ENCODE measurements around the gene CMKLR1.

The CMKLR1 gene

DNA sequence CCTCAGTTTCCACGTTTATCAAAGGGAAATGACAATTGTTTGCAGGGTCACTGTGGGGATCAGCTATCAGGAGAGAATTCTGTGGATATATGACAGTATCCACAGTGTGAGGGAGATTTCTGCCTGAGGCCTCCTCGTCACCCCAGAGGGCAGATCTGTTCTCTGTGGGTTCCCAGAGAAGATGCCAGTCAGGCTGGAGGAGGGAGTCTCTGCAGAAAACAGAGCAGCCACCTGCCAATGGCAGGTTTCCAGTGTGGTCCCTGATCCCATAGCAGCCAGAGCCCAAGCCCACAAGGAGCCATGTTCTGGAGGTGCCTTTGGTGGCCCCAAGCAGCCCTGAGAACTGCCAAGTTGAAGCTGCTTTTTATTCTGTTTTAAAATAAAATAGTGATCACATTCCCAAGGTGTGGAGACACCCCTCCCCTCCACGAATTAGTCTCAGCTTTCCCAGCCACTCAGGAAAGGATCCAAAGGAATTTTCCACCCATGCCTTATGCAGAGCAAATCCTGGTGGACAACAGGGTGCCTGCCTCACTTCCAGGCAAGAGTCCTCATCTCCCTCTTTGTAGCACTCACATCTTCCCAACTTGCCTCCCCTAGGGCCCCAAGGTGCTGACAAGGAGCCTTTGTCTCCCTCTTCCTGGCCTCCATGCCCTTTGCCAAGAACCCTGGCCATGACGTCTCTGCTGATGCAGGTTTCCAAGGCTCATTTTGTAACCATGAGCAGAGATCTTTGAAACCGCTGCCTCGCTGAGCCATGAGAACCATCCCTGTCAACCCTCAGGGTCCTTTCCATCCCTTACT, 20.4 kb downstream of the CMKLR1 start:
- H3K4me3 ChIP-seq (ENCODE audit: low read depth, low read length): no peak overlapping the region
- DNase-seq (ENCODE audit: low read depth): no peak

DNA sequence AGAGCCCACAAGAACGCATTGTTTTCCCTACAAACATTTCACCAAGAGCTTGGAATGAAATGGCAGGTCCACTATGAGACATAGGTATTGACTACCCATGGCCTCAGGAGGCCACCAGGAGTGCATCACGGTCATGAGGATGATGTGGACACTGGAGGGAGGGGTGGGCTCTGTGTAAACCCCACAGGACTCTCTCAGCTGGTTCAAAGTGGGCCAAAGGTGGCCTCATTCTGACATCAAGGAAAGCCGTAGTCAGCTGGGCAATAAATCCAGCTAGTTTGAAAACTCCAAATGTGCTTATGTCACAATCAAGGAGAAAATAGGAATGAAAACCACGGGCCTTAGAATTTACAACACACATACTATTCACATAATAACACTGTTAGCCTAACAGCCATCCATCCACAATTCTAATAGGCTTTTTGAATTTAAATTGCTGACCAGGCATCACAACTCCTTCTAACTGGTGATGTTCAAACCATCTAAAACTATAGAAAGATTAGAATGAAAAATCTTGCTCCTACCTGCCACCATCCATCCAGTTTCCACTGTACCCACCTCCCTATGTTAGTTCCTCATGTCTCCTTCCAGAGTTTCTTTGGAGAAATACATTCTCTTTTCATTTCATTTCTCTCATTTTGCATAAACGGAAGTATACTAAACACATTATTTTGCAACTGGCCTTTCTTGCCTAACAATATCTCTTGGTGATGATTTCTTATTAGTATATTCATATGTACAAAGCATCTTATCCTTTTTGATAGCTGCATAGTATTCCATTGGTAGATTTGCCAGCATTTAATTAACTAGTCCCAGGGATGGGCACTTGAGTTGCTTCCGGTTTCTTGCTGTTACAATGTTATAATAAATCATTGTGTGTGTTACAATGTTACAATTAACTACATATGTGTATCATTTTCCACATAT, 21.5 kb downstream of the CMKLR1 start:
- DNase-seq (ENCODE audit: low read depth): no peak
- H3K4me3 ChIP-seq (ENCODE audit: low read depth, low read length): no peak overlapping the region

DNA sequence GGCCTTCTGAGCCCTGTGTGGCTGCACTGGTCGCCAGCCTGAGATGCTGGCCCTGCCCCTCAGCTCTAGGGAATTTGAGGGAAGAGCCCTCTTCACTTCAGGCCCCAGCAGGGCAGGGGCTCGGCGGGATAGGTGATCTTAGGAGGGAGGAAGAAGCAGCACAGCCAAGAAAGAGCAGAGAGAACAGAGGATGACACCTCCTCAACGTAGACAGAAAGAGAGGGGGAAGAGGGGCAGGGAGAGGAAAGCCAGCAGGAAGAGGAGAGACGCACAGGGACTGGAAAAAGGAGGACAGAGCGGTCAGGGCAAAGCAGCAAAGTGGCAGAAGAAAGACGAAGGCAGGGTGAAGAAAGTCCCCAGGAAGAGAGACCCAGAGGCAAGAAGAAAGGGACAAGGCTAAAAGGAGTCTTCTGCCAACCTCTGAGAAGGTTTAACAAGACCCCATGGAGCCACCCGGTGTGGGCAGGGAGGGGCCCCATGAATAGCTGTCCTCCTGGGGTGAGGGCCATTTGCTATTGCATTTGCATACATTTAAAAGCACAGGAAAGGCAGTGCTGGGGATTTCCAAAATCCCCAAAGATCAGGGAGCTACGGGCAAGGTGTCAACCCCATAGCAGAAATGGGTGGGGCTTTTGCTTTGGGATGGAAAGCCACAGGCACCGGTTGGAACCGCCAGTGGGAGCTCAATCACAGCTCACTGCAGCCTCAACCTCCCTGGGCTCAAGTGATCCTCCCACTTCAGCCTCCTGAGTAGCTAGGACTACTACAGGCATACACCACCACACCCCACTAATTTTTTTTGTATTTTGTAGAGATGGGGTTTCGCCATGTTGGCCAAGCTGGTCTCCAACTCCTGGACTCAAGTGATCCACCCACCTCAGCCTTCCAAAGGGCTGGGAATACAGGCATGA, 22.7 kb downstream of the CMKLR1 start:
- DNase-seq (ENCODE audit: low read depth): no peak
- H3K4me3 ChIP-seq (ENCODE audit: low read depth, low read length): no peak overlapping the region

DNA sequence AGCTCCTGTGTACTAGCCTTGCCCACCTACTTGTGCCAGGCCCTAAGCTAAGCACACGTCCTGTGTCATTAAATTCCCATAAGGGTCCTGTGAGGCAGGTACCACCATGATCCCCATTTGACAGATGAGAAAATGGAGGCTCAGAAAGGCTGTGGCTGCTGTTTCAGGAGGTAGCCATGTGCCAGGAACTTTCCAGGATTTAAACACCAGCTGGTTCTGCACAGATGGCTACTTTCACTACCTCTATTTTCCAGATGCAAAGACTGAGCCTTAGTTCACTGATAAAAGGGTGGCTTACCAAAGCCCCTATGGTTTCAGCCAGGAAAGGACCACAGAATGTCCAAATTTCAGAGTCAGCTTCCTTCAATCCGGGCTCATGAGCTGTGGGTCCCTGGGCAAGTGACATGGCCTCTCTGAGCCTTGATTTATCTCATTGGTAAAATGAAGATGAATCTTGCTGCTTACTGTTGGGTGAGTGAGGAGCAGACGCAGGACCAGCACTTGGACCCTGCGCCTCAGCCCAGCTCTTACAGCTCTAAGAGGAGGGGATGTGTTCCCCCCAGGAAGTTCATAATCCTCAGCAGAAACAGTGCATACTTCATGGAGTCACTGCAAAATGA, 23.5 kb downstream of the CMKLR1 start:
- no peak overlapping the region for H3K4me3 ChIP-seq (ENCODE audit: low read depth, low read length)
- DNase-seq (ENCODE audit: low read depth): no peak

DNA sequence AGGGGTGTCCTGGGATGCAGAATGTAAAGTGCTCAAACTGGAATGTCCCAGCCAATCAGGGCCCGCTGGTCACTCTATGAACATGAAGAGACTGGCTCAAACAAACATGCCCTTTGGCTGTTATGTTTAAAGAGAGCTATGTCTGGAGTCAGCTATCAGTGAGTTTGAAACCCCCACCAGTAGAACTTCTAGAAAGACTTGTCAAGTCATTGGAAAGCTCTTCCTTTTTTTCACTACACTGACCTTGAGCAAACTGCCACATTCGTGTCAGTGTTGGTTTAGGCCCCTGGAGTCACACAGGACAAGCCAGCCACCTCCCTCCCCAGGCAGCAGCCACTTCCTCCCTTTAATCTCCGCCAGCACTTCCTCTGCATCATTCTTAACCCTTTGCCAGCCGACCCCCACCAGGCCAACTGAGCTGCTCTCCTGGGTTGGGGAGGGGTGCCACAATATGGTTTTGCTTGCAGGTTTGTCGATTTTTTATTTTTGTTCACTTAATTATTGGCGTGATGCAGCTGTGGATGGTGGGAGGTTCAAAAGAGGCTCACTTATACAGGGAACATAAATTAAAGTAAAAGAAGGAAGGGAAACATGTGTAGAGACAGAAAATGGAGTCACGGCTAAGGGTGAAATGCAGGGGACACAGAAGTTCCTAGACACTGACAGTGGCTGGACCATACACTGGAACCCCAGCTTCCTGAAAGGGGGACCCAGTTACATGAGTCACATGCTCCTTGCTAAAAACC, 25.3 kb downstream of the CMKLR1 start:
- no peak for DNase-seq (ENCODE audit: low read depth)
- H3K4me3 ChIP-seq (ENCODE audit: low read depth, low read length): no peak overlapping the region

DNA sequence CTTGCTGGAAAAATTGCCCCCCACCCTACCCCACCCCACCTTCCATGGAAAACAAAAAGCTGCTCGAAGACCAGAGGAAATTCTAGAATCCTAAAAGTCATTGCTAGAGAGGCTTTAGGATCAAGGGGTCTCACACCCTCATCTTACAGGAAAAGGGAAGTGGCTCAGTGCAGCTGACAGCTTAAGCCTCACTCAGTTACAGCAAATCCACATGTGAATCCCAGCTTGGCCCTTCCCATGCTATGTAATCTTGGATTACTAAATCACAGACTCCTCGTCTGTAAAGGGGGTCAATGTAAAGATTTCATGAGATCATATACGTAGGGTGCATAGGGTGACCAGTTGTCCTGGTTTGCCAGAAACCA, 25.9 kb downstream of the CMKLR1 start:
- H3K4me3 ChIP-seq (ENCODE audit: low read depth, low read length): no peak overlapping the region
- no peak for DNase-seq (ENCODE audit: low read depth)

DNA sequence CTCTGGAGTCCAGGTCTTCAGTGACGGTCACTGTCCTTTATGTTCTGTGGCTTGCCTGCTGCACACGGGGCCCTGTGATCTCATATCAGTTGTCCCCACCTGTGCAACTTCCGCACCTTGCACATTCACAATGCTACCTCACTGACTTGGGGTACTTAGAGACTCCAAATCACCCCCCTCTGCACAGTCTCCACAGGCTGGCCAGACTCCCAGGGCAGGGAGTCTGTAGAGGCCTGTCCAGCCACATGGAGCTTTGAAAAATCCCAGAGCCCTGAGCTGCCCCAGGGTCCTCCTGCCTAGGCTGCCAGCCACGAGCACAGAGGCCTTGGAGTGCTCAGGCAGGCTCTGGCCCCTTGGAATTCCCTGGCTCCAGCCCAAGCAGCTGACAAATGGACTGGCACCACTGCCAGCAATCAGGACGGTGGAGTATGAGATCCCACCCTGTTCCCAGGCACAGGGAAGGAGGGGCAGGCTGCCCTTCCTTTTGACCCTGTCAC, 26.4 kb downstream of the CMKLR1 start:
- H3K4me3 ChIP-seq (ENCODE audit: low read depth, low read length): no peak overlapping the region
- no peak for DNase-seq (ENCODE audit: low read depth)

DNA sequence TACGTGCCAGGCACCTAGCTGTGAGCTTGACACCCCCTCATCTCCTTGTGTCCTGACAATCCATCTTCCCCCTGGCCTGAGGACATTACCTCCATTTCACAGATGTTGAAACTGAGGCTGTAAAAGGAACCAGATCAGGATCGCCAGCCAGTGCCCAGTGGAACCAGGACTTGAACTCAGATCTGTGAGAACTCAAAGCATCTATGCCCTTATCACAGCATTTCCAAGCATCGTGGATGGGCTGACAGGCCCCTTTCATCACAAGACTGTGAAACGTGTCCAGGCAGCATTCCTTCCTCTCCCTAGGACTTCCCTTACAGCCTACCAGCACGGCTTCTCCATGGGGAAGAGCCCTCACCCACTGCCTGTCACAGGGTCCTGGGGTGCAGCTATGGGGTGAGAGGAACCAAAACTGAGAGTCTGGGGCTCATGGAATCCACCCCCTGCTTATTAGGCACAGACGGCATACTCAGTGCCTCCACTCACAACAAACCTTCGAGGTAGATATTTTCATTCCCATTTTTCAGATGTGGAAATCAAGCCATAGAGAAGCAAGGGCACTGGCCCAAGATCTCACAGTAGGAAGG, 26.9 kb downstream of the CMKLR1 start:
- H3K4me3 ChIP-seq (ENCODE audit: low read depth, low read length): no peak overlapping the region
- DNase-seq (ENCODE audit: low read depth): no peak

DNA sequence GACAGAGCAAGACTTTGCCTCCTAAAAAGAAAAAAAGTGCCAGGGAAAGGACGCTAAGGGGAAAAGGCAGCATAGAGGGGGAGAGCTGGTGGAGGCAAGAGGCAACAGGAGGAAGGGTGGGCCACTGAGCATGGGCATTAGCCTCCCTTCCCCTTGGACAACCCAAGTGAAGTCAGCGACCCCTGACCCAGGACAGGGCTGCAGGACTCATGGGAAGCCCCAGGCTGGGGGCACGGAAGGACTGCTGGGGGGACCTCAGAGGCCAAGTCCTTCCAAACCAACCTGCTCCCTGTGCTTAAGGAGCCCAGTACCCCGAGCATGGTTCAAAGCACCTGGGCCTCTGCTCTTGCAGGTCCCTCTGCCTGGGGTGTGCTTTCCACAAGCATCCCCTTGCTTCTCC, 27.5 kb downstream of the CMKLR1 start:
- no peak overlapping the region for H3K4me3 ChIP-seq (ENCODE audit: low read depth, low read length)
- no peak for DNase-seq (ENCODE audit: low read depth)

DNA sequence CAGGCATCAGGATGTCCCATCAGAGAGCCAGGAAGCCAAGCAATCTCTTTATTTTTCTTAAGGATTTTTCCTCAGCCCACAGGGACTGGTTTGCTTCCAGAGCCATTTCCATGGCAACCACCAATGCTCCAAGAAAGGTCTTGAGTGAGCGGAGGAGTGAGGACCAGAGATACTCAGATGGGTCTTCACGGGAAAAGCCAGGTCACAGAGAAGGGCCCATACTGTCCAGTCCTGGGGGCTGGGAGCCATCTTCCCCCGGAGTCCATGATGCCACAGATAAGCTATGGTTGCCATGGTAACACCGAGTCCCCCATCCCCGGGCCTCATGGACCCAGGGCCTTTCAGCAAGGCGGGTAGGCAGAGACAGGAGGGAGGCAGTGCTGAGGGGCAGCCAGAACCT, 28.6 kb downstream of the CMKLR1 start:
- DNase-seq (ENCODE audit: low read depth): no peak
- no peak overlapping the region for H3K4me3 ChIP-seq (ENCODE audit: low read depth, low read length)

DNA sequence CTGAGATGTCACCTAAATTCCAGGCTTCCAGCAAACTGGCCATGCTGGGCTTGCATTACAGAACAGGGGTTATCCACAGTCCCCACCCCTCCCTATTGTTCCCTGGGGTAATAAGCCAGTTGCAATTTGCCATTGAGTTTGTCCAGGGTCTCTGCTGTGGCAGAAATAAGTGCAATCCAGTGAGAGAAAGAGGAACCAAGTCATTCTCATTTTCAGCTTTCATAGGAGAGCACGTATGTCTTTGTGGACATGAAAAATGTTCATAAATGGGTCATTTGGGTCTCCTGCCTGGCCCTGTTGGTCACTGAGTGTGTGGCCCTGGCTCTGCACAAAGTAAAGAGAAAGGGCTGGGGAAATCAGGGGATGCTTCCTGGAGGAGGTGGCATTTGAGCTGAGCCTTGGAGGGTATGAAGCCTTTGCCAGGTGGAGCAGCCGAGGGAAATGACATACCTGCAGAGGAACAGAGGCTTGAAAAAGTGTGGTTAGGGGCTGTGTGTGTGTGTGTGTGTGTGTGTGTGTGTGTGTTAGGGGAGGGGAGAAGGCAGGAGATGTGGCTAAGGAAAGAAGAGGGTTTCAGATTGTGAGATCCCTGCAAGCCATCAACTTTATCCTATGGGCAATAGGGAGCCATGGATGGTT, 29.3 kb downstream of the CMKLR1 start:
- DNase-seq (ENCODE audit: low read depth): no peak
- H3K4me3 ChIP-seq (ENCODE audit: low read depth, low read length): no peak overlapping the region

DNA sequence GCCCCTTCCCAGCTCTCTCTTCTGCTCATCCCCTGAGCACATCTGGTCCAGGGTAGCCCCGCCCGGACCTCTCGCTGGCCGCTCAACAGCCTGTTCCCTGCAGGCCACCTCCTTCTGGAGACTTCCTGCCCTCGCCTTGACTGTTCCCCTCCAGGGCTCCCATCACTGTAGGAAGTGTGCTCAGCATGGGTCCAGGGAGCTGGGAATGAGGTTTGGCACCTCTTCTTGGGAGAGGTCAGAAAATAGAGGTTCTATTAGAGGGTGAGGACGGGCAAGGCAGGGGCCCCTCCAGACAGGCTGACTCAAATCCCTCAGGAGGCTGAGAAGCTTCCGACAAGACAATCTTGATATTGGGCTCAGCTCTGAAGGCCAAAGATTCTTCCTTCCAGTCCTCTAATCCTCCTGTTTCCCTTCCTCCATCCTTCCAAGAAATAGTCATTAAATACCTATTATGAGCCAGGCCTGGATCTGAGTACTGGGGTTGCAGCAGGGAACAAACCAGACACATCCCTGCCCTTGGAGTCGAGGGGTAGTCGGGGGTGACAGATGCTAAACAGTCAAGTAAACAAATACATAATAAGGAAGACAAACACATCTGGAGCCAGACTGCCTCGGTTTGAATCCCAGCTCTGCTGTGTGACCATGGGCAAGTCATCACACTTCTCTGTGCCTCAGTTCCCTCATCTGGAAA, 30.6 kb downstream of the CMKLR1 start:
- no peak for DNase-seq (ENCODE audit: low read depth)
- no peak overlapping the region for H3K4me3 ChIP-seq (ENCODE audit: low read depth, low read length)

DNA sequence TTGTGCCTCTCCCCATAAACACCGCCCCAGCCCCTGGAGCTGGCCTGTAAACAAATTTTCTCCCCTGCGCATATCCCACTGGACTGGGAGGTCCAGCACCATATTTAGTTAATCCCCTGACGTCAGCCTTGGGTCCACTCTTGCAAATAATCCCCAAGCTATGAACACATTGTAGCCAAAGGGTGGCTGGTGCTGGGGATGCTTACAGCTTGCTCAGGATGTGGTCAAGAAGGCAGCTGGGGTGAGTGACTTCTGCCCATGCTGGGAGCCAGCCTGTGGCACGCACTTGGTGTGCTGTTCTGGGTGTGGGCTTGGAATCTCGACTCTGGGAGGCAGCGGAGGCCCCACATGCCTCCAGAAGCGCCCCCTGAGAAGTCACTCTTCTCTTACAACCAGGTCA, 32.1 kb downstream of the CMKLR1 start:
- peak; percentile 72 for DNase-seq (ENCODE audit: low read depth)
- no peak overlapping the region for H3K4me3 ChIP-seq (ENCODE audit: low read depth, low read length)

DNA sequence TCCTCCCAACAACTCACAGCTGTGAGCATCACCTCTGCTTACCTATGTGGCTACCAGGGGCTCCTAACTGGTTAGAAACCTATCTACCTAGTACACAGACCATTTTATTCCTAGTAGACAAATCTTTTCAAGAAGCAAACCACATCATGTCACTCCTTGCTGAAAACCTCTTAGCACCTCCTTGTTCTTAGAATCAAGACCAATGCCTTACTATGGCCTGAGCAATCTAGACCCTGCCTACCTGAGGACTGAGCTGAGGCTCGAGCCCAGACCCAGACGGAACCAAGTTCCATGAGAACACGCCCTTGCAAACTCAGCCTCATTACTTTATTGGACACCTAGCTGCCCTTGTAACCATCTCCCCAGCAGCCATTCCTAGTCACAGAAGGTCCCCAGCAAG, 32.6 kb downstream of the CMKLR1 start:
- DNase-seq (ENCODE audit: low read depth): no peak
- H3K4me3 ChIP-seq (ENCODE audit: low read depth, low read length): no peak overlapping the region

DNA sequence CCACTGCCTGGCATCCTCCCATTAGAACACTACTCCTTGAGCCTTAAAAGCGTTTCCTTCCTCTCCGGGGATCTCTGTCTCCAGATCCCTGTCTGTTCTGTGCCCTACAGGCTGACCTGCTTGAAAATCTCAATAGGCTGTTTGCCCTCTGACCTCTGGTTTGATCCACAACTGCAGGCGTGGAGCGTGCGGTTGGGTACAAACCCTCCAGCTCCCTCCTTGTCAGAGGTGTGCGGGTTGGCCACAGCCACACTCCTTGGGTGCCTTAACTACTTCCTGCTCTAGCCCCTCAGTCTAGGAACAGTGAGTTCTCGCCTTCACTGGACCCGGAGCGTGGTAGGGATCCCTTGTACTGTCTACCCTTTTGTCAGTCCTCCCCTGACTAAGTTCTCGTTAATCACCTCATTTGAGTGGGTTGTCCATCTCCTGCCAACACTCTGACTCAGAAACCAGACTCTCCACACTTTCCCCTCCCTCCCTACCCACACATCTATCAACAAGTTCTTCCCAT, 33.1 kb downstream of the CMKLR1 start:
- H3K4me3 ChIP-seq (ENCODE audit: low read depth, low read length): peak overlapping the region; percentile 31
- DNase-seq (ENCODE audit: low read depth): peak; percentile 69

DNA sequence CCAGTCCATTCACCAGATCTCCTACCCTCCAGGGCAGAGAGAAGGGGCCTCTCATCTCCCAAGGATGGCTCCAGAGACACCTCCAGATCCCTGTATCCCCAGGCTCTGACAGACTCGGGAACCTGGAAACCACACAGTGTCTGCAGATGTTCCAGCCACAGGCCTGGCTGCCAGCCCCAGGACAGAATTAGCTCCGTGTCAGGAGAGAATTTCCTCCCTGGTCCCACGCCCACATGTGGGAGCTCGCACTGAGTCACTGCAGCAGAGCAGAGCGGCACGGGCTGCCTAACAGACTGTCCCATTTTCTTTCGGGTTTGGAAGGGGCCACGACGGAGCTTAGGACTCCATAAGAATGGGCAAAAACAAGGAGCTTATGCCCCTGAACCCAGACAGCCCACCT, 33.6 kb downstream of the CMKLR1 start:
- H3K4me3 ChIP-seq (ENCODE audit: low read depth, low read length): peak overlapping the region; percentile 31

DNA sequence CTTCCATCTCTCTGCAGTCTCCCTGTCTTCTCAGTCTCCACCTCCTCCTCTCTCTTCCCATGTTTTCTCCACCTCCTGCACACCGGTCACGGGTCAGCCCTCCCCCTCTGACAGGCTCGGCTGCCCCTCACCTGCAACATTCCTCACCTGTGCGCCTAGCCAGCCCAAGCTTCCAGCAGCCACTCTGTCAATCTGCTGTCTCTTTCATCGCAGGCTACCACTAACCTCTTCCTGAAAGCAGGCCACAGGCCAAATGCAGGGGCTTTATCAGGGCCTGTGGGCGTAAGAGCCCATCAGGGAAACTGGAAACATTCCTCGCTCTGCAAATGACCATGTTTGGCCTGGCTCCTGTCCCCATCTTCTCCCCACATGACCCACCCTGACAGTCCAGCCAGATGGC, 34.5 kb downstream of the CMKLR1 start:
- H3K4me3 ChIP-seq (ENCODE audit: low read depth, low read length): no peak overlapping the region
- DNase-seq (ENCODE audit: low read depth): no peak

More for the DNA sequence above, 33.6 kb downstream of the CMKLR1 start:
- peak; percentile 81 for DNase-seq (ENCODE audit: low read depth)
